GM21367 (cell line): ENCODE results near the gene GLYATL2.

Source experiments
- ATAC-seq: cut with Tn5 transposase; IDR thresholded peaks from one replicate; pipeline ENCODE4 v1.9.1; 2021; ENCODE audit not compliant: unreplicated experiment

Gene GLYATL2

GRCh38 chr11:58844361-58845005, at the start of gene GLYATL2:
Gene GLYATL2 (minus strand): TSS chr11:58844704. CDS start chr11:58839612, 5,092 bp downstream.
- no peak for ATAC-seq

GRCh38 chr11:58893899-58894298, 49.4 kb upstream of the GLYATL2 start:
- ATAC-seq = no peak

- no peak for ATAC-seq
Measured at GRCh38 chr11:58888579-58888978, 44.1 kb upstream of the GLYATL2 start.

- ATAC-seq = no peak
Measured at GRCh38 chr11:58887452-58887851, 42.9 kb upstream of the GLYATL2 start.

- ATAC-seq = no peak
Measured at GRCh38 chr11:58880625-58881024, 36.1 kb upstream of the GLYATL2 start.

GRCh38 chr11:58880166-58880565, 35.7 kb upstream of the GLYATL2 start:
- no peak for ATAC-seq

- no peak for ATAC-seq
Measured at GRCh38 chr11:58867556-58867955, 23.1 kb upstream of the GLYATL2 start.

- ATAC-seq = no peak
Measured at GRCh38 chr11:58866788-58867187, 22.3 kb upstream of the GLYATL2 start.

- ATAC-seq = peak; percentile 38
Measured at GRCh38 chr11:58864335-58864734, 19.8 kb upstream of the GLYATL2 start.

- no peak for ATAC-seq
Measured at GRCh38 chr11:58863697-58864096, 19.2 kb upstream of the GLYATL2 start.

GRCh38 chr11:58861533-58861932, 17.0 kb upstream of the GLYATL2 start:
- no peak for ATAC-seq

- no peak for ATAC-seq
Measured at GRCh38 chr11:58856806-58857205, 12.3 kb upstream of the GLYATL2 start.

- ATAC-seq = no peak
Measured at GRCh38 chr11:58845386-58845785, 882 bp upstream of the GLYATL2 start.

GRCh38 chr11:58837707-58838388, 6.7 kb downstream of the GLYATL2 start:
- no peak for ATAC-seq

- ATAC-seq = no peak
Measured at GRCh38 chr11:58832056-58832645, 12.4 kb downstream of the GLYATL2 start.

- ATAC-seq = no peak
Measured at GRCh38 chr11:58830673-58831301, 13.7 kb downstream of the GLYATL2 start.

GRCh38 chr11:58829786-58830185, 14.7 kb downstream of the GLYATL2 start:
- no peak for ATAC-seq

GRCh38 chr11:58813693-58814092, 30.8 kb downstream of the GLYATL2 start:
- ATAC-seq = no peak

GRCh38 chr11:58811499-58811898, 33.0 kb downstream of the GLYATL2 start:
- ATAC-seq = no peak

GRCh38 chr11:58807343-58807742, 37.2 kb downstream of the GLYATL2 start:
- ATAC-seq = no peak

- ATAC-seq = no peak
Measured at GRCh38 chr11:58805065-58805464, 39.4 kb downstream of the GLYATL2 start.
